Measurements from ENCODE around the gene P4HA2.

DNA sequence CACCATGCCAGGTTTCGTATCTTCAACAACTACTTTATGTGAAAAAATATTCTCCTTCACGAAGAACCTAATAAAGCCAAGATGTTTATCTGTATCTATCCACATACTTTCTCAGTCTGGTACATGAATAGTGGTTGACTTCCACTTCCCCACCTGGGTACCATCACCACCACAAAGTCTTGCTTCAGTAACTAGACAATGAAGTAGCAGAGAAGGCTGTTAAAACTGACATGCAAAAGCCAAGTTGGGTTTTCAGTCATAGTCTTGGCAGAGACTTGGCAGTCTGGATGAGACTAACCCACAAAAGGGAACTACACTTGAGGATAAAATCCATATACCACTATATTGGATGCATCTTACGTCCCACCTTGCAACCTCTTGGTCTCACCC, 5.0 kb downstream of the P4HA2 start:
- TF ChIP-seq, protein P1, sequence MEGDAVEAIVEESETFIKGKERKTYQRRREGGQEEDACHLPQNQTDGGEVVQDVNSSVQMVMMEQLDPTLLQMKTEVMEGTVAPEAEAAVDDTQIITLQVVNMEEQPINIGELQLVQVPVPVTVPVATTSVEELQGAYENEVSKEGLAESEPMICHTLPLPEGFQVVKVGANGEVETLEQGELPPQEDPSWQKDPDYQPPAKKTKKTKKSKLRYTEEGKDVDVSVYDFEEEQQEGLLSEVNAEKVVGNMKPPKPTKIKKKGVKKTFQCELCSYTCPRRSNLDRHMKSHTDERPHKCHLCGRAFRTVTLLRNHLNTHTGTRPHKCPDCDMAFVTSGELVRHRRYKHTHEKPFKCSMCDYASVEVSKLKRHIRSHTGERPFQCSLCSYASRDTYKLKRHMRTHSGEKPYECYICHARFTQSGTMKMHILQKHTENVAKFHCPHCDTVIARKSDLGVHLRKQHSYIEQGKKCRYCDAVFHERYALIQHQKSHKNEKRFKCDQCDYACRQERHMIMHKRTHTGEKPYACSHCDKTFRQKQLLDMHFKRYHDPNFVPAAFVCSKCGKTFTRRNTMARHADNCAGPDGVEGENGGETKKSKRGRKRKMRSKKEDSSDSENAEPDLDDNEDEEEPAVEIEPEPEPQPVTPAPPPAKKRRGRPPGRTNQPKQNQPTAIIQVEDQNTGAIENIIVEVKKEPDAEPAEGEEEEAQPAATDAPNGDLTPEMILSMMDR (IDR thresholded peaks at IDR 0.05): no peak
- TF ChIP-seq POLR2A (IDR thresholded peaks at IDR 0.05): no peak

Data from Peyer's patch (tissue), 4 donors.